Measurements from ENCODE around the gene IRF7.

DNA sequence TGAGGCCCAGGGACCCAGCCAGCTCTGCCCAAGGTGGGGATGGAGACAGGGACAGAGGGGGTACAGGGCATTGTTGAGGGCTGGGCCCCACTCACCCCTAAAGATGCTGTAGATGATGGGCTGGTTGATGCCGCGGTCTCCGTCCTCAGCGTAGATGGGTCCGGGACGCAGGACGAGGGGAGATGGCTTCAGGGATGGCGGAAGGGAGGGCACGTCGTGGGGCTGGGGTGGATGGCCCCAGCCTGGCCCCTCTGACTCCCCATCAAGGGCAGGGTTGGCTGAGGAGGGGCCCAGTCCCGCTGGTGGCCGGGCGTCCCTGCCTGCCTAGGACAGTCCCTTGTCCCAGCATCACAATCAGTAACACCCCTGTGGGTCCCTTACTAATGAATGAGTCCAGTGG is 4.5 kb upstream of the IRF7 start:
- TF ChIP-seq, protein P1, sequence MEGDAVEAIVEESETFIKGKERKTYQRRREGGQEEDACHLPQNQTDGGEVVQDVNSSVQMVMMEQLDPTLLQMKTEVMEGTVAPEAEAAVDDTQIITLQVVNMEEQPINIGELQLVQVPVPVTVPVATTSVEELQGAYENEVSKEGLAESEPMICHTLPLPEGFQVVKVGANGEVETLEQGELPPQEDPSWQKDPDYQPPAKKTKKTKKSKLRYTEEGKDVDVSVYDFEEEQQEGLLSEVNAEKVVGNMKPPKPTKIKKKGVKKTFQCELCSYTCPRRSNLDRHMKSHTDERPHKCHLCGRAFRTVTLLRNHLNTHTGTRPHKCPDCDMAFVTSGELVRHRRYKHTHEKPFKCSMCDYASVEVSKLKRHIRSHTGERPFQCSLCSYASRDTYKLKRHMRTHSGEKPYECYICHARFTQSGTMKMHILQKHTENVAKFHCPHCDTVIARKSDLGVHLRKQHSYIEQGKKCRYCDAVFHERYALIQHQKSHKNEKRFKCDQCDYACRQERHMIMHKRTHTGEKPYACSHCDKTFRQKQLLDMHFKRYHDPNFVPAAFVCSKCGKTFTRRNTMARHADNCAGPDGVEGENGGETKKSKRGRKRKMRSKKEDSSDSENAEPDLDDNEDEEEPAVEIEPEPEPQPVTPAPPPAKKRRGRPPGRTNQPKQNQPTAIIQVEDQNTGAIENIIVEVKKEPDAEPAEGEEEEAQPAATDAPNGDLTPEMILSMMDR (conservative IDR thresholded peaks at IDR 0.05; ENCODE audit: low read depth, low read length) = no peak
- TF ChIP-seq EZH2 (IDR thresholded peaks at IDR 0.05; ENCODE audit: low read length, unreplicated experiment) (no peak), EZH2phosphoT487 (IDR thresholded peaks at IDR 0.05; ENCODE audit: borderline replicate concordance, low read length) (no peak)
